Activated CD4-positive, alpha-beta T cell treated with anti-CD3 and anti-CD28 coated beads for 1 hour (primary cell): ENCODE measurements around the gene PLEKHM2.

Experiments used
- DNase-seq: peaks from one replicate; pipeline ENCODE4 v3.0.0-alpha.2; 2020

PLEKHM2 gene

DNA sequence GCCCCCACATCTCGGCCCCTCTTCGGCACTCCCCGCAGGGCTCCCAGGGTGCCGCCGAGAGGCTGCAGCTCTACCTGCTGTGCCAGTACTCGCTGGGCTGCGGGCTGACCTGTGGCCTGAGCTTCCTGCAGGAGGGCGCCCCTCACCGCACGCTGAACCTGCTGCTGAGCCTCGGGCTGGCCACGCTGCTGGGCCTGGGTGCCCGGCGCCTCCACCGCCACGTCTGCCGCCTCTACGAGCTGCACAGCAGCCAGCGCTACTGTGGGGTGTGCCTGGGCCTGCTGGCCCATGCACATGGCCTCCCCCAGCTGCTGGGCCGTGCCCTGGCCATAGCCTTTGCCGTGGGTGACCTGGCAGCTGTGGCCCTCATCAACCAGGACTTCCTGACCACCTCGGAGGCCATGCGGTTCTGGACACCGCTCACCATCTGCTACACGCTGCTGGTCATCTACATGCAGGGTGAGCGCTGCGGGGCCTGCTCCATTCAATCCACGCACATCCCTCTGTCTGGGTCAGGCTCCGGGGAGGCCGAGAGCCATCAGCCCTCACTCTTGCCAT is 60.1 kb downstream of the PLEKHM2 start:
- DNase-seq = no peak

DNA sequence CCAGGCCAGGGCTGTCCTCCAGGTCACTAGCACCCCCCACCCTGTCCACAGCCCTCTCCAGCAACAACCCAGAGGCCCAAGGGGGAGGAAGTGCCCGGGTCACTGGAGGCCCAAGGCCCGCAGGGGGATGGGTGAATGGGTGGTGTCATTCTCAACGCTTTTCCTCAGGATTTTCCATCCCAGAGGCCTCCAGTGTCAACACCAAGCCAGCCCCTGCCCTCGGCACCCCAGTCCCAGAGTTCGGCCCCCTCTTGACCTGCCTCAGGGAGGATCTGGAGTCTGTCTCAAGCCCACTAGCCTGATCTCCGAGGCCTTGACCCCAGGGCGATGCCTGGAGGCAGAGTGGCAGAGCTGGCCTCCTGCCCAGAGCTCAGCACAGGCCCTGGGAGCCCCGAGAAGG is 63.3 kb downstream of the PLEKHM2 start:
- DNase-seq = no peak

DNA sequence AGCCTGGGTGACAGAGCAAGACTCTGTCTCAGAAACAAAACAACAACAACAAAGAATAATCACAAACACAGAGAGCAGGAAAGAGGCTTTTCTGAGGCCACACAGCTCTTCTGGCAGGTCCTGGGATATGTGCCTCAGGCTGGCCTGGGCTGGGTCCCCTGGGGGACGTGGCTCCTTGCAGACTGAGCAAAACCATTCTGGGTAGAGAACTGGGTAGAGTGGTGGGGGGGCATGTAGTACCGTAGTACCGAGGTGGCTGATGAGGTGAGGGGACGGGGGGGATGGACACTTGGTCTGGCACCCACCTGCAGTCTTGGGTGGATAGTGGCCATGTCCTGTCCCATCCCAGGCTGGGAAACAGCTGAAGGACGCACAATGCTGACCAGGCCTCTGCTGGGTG is 64.1 kb downstream of the PLEKHM2 start:
- no peak for DNase-seq

DNA sequence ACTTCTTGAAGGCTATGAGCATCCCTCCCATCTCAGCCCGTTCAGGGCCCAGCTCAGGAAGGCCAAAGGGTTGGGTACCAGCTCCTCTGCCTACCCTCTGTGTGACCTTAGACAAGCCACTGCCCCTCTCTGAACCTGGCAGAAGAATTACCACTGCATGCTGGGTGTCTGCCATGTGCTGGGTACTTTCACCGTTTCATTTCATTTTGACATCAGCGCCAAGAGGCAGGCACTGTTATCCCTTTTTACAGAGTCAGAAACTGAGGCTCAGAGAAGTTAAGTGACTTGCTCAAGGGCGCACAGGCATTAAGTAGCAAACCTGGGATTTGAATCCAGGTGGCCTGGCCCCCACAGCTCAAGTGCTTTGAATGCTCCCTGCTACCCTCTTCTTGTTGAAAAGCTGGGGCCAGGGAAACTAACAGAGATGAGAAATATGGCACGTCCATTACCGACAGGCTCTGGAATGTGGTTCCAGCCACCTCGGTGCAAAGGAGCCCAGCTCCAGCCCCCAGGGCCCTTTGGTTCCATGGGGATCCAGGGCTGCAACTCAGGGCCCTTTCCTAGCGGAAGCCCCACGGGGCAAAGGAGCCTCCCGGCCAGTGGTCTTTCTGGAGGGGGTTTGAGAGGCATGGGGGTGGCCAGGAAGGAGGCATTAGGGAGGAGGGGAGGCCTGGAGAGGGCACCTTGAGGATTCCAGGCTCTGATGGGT is 64.7 kb downstream of the PLEKHM2 start:
- no peak for DNase-seq

DNA sequence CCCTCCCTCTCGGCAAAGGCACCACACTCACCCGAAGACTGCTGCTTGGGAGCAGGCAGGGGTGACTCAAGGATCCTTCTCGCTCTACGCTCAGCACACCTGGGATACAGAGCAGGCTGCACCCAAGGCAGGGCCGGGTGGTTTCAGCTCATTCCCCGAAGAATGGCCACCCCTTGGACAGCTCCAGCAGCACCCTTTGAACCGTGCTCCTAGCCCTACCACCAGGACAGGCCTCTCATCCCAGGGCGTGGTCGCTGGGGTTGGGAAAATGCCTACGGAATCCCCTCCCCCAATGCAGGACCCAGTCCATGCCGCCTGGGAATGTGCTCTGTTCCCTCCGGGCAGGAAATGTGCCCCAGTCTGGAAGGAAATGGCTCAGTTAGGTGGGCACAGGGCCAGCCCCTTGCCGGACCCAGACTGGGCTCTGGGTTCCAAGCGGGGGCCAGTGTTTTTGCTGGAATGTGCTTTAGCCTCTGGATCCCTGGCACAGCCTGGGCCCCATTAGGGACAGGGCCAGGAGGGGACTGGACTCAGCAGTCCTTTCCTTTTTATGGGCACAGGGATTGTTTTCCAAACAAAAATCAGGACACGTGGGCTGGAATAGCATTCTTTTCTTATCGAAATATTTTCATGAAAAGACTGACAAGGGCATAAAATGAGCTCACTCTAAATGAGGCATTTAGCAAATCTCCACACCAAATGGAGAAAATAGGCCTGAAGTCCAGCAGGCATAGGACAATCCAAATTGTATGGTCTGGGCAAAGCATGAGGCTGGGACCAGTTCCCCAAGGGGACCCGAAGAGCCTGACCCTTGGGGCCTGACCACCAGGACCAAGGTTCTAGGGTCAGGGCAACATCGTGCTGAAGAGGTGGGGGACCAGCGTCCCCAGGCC is 65.5 kb downstream of the PLEKHM2 start:
- DNase-seq = no peak

DNA sequence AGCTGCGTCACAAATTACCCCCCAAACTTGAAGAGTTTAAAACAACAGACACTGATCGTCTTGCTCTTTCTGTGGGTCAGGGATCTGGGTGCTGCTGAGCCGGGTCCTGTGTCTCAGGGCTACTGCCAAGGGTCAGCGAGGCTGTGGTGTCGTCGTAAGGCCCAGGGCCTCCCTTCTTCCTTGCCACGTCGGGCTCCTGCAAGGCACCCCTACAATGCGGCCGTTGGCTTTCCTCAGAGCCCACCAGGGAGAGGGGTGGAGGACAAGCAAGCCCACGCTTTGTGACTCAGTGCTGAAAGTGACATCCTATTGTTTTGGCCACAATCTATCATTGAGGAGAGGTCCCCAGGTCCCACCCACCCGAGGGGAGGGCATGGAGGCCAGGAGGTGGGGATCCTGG is 66.8 kb downstream of the PLEKHM2 start:
- no peak for DNase-seq

DNA sequence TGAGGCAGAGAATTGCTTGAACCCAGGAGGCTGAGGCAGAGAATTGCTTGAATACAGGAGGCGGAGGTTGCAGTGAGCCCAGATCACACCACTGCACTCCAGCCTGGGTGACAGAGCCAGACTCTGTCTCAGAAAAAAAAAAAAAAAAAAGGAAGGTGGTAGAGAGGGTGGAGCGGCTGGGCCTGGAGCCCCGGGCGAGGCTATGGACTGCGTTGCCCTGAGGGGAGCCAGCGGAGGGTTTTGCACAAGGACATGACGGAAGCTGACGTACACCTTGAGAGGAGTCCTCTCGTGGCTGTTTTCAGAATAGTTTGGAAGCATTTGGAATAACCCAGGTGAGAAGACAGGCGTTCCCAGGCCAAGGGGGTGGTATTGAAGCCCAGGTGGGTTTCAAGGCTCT is 67.6 kb downstream of the PLEKHM2 start:
- no peak for DNase-seq

DNA sequence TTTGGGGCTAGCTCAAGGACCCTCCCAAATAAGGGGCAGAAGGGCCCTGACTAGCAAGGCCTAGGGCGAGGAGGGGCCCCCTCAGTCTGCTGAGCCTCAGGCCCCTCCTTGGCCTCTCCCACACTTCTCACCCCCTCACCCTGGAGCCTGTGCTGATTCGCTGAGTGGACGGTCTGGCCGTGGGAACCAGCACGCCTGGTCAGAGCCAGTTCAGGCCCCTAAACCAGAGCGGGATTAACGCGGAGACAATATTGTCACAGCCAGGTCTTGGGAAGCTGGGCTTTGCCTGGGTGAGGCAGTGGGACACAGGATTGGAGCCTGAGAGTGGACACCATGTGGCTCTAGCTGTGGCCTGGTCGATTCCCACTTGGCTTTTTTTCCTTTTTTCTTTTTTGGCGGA is 69.7 kb downstream of the PLEKHM2 start:
- DNase-seq = no peak

DNA sequence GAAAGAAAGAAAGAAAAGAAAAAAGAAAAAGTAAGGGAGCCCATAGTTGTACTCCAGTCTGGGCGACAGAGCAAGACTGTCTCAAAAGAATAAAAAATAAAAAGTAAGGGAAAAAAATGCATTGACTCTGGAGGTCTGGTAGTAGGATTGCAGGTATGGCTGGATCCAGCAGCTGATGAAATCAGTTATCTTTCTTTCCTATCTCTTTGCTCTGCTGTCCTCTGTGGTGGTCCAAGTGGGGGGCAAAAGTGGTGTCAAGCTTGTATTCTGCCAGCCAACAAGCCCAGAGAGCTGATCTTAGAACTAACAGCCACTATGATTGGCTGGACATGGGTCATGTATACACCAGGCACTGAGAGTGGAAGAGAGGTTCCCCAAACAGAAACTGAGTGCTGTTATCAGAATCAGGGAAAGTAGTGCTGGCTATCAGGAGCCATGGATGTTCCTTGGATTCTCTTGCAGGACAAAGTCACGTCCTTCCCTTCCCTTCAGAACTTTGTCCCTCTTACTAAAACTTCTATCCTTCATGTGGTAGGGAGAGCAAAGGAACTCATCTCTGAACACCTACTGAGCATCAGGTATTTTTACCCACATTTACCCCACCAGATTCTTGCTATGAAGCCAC is 71.0 kb downstream of the PLEKHM2 start:
- no peak for DNase-seq

DNA sequence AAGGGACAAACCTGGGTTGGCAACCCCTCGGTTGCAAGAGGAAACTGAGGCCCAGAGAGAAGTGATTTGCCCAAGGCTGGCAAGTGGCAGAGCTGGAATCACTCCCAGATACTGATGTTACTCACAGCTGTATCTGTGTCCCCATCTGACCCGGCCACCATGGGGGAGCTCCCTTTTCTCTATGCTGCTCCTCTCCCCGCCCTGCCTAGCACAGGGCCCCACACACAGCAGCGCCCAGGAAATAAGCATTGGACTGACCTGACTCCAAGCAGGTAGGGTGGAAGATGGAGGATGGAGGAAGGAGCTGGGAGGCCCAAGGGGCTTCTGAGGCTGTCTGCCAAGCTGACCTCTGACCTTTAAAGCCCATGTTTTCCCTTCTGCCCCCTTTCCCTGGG is 71.5 kb downstream of the PLEKHM2 start:
- DNase-seq = no peak

DNA sequence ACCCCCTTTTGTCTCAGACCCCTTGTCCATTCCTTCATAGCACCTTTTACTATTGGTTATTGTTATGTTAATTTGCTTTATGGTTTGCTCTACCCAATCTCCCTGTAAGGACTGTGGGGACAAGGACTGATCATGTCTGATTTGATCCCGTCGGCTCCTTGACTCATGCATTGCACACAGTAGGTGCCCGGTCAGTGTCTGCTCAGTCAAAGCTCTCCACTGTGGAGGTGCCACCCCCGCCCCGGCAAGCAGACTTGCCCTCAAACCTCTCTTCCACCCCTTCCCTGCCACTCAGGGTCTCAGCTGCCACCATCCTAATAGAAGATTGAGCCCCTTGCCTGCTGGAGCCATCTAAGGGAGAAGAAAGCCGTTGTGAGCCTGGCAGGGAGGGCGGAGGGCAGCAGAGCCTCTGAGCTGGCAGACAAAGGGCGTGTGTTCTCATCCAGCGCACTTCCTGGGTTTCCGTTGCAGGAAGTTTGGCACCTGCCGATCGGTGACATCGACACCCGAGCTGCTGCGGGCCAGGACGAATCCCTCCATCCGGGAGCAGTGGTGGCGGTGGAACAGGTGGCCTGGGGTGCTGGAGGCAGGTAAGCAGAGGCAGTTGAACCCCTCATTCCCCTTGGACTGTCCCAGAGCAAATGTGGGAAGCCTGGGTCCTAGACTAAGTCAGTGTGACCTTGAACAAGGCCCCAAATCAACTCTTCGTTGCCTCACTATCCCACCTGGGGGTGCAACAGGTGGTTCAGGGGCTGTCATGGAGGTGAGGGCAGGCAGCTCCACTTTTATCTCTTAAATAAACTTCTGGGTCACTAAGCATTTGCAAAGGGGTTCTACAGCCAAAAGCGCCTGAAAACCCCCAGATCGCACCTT is 72.3 kb downstream of the PLEKHM2 start:
- DNase-seq = no peak

DNA sequence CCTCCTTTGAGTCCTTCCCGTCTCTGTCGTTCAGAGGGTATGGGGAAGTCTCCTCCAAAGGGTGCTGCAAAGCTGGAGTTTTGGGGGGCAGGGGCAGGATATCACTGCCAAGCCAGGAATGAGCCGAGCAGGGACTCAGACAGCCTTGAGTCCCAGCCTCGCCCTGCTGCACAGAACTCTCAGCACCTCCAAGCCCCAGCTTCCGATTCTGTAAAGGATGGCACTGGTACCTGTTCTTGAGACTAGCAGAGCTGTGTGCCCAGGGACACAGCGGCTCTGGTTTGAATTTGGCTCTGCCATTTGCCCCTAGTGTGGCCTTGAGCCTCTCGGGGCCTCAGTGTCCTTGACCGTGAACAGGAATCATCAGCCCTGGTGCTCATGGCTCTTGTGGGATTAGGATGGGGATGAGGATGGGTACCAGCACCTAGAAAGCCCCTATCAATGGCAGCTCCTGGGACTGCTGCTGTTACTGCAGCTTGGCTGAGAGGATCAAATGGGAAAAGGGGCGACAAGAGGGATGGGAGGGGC is 73.0 kb downstream of the PLEKHM2 start:
- no peak for DNase-seq

DNA sequence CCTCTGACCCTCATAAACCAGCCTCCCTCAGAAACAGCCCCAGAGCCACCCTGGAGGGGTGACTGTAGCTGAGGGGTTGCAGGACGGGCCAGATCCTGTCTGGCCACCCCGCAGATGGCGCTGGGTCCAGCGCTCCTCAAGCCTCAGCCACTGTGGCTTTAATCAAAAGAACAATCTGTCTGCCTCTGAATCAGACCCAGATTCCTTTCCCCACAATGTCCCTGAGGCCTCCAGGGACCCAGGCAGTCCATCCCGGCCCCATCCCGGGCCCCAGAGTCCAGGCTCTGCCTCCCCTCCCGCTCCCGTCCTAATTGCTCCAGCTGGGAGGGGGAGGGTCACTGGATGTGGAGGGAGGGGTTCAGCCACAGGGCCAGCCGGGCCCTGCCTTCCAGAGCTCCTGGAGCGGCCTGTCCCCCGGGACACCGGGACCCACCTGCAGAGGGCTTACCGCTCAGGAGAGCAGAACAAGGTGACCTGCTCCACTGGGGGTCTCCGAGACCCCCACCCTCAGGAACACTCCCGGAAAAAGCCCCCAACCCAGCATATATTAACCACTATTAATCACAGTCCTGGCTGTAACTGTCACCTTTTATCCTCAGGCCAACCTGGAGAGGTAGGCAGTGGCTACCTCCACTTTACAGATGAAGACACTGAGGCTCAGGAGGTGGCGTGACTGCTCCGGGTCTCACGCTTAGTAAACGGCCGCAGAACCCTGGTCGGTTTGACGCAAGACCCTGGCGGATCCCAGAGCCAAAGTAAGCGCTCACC is 73.6 kb downstream of the PLEKHM2 start:
- no peak for DNase-seq

DNA sequence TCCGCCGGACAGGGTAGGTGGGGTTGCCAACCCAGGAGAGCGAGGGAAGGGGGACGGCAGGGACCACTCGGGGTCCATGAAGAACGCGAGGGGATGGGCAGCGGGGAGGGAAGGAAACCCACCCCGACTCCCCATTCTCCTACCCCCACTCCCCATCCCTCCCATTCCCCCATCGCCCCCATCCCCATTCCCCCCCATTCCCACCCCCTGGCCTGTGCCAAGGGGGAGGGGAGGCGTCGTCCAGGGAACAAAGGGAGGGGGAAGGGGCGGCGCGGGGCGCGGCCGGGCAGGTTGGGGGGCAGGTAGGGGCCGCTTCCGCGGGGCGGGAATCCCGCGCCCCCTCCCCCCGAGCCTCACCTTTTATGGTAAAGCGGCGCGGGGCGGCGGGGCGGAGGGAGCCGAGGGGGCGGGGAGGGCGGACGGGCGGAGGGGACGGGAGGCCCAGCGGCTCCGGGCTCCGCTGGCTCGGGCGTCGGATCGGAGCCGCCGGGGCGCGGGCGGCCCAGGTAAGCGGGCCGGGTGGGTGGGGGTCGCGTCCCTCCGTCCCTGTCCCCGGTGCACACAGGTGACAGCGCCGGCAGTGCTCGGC is 74.3 kb downstream of the PLEKHM2 start, which contains the start of gene FBLIM1:
Gene FBLIM1, plus strand, starts transcription at position 453 of the 589 bp plus-strand sequence. CDS start 6,189 bp downstream, outside the sequence.
- no peak for DNase-seq

DNA sequence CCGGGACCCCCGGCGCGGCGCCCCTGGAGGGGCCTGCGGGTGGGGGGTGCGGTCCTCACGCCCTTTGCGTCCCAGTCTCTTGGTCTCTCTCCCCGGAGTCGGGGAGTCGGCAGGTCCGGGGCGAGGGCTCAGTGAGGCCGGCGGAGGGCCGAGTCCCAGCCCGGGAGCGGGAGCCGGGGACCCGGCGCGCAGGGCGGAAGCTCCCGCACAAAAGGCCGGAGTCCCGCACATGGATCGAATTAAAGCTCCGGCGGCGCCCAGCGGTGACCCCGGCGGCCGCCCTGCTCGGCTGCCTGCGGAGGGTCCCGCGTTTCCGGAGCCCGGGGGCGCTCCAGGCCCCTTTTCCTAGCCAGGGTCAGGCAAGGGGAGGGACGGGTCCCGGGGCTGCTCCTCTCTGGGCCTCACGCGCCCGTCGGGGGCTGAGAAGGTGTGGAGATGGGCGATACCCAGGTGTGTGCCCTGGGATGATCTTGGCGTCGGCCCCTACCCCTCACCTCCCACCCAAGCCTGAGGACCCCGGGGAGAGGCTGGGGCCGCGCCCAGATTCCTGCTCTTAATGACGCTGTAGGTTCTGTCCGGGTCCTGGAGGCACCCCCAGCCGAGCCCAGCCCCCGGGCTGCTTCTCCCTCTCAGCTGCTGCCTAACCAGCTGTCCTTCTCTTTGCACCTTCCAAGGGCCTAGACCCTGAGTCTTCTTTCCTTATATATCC is 75.0 kb downstream of the PLEKHM2 start:
- DNase-seq = no peak

DNA sequence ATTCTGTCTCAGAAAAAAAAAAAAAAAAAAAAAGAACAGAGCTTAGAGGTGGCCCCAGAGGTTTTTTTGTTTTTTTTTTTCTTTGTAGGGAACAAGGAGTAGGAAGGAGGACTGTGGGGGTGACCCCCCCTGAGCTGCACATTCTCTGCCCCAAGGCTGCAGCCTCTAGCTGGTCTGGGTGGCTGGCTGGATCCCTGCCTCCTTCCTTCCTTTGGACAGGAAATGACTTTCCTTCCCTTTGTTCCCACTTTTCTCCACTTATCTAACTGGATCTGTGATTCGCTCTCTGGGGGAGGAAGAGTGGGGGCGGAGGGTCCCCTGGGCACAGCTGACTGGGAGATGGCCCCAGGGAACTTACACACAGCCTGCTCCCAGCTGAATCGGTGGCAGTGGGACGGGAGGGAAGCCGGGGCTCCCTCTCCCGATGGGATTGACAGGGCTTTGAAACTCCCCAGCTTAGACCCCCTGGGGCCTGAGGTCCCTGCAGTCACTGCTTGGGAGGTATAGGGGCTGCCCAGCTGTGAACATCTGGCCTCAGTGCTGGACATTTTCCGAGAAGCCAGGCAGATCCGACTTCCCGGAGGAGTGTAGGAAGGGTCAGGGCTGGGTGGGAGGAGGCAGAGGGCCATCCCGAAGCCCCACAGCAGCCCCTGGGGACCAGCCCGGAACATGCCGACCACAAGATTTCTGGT is 76.5 kb downstream of the PLEKHM2 start:
- no peak for DNase-seq

DNA sequence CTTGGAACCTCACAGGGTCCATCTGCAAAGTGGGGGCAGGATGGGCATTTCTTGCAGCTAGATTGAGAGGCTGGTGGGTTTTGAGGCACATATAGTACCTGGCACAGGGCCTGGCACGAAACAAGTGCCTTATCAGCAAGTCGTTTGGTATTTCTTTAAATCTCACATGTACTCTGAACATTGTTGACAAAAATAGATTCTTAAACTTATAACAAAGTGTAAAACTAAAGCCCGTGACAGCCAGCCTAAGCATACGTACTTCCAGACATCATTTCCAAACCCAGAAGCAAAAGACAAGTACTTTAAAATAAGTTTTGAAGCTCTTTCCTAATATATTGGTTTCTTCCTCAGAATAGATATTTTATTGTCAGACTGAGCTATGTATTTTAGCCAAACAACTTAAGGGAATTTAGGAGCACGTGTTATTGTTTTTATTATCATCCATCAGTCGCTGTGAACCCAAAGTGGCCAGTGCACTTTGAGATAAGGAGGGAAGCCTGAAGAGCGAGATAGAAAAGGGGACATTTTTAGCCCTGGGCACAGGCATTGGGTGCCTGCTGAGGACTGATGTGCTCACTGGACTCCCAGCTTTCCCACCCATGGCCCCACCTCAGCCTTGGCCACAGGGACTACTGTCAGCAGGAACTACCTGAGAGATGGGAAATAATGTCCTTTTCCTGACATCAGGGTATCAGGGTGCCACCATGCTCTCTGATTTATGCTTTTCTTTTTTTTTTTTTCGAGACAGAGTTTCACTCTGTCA is 77.4 kb downstream of the PLEKHM2 start:
- no peak for DNase-seq

DNA sequence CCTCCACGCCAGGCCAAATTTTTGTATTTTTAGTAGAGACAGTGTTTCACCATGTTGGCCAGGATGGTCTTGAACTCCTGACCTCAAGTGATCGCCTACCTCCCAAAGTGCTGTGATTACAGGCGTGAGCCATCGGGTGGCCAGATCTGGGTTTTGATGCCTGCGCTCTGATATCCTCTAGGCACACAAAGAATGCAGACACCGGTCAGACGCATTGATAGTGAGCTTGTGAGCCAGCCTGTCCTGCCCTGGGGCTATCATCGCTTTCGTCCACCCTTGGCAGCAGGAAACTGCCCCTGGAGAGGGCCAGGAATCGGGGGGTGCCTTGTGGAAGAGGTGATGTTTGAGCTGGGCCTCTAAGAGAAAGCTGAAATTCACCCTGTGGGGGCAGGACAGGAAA is 78.4 kb downstream of the PLEKHM2 start:
- no peak for DNase-seq

DNA sequence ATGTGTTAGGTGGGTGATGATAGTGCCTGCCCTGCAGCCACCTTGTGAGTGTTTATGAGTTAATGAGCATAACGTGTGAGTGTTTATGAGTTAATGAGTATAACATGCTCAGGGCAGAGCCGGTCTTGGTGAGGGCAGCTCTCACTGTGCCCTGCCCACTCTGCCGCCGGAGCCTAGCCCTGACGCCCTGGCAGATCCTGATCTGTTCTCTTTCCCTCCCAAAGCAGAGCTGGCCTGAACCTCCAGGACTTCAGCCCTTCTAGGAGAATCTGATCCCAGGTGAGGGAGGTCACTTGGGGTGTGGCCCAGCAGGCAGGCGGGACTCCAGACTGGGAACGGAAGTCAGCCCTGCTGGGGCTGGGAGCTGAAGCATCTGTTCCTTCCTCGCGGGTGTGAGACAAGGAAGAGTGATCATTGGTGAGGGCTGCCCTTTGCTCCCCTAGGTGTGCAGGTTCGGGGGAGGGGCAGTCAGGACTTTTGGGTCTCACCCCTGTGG is 80.2 kb downstream of the PLEKHM2 start:
- no peak for DNase-seq
